ENCODE data around the gene MEI1.
A peak's percentile ranks its signal among the peaks of the same experiment; 100 is the strongest.
"Not testable (repeated sequence)": the region's sequence is repeated elsewhere in the genome, so short reads cannot be mapped to it uniquely, and the experiment has no call there.

MEI1 gene

DNA sequence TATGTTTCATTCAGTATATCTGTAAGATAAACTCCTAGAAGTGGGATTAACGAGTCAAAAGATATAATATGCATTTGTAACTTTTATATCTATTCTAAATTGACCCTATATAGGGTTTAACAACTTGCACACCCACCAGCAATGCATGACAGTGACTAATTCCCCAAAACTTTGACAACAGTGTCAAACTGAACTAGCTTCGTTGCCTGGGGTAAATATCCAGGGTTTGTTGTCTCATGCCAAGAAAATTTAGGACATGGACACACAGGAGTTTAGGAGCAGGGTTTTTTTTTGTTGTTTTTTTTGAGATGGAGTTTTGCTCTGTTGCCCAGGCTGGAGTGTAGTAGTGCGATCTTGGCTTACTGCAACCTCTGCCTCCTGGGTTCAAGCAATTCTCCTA is 15.7 kb upstream of the MEI1 start:
- DNase-seq = no peak

DNA sequence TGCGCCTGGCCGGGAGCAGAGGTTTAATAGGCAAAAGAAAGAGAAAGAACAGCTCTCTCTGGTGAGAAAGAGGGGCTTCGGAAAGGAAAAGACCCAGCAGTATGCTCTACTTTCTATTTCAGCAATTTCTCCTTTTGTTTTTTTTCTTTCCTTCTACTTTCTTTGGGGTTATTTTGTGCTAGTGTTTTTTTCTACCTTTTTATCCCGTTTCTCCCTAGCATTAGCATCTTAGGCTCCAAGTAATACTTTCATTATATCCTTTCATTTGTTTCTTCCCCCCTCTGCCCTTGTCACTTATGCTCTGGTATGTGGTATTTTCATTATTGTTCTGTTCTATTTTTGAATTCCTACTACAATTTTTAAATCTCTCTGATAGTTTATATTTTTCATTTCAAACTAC is 15.1 kb upstream of the MEI1 start:
- DNase-seq = no peak

DNA sequence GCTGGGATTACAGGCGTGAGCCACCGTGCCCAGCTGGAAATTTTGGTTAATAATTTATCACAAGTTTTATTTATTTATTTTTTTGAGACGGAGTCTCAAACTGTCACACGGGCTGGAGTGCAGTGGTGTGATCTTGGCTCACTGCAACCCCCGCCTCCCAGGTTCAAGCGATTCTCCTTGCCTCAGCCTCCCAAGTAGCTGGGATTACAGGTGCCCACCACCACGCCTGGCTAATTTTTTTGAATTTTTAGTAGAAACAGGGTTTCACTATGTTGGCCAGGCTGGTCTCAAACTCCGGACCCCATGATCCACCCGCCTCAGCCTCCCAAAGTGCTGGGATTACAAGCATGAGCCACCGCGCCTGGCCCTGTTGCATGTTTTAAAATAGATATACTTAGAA is 12.4 kb upstream of the MEI1 start:
- DNase-seq = not testable (repeated sequence)

GRCh38 chr22:41687901-41688364 is 11.4 kb upstream of the MEI1 start:
- DNase-seq = peak; percentile 25

DNA sequence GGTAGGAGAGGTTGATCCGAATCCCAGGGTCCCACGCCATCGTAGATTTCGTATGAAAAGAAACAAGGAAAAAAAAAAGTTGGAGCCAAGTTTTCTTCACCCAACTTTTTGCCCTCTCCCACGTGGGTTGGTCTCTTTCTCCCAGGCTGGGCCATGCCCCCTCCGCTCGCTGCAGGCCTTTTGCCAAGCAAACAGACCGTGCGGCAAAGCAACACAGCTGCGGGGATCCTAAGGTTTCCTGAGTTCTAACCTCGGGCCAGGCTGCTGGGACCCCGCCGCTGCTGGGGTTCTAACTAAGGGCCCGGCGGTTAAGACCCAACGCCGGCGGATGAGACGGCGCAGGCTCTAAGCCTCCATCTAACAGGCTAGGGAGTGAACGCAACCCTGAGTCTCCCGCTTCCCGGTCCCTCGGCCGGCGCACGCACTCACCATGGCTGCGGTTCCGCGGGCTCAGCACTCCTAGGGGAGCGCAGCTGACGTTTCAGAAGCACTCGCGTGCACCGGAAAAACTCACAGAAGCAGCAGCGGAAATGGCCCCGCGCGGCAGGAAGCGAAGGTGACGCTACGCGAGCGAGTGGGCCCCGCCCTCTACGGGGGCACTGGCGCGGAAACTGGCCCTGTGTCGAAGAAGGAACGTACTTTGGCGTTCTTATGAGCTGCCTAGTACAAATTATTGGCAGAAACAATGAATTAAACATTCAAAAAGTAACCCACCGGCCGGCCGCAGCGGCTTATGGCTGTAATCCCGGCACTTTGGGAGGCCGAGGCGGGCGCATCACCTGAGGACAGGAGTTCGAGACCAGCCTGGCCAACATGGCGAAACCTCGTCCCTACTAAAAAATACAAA is 10.7 kb upstream of the MEI1 start, which contains the start of gene SNU13:
Gene SNU13, minus strand, starts transcription at position 503 of the 847 bp plus-strand sequence. Its CDS starts 71 bp downstream, at position 432.
- peak; percentile 94 for DNase-seq

- no peak for DNase-seq
These were observed 8.8 kb upstream of the MEI1 start for GRCh38 chr22:41690476-41690875.

DNA sequence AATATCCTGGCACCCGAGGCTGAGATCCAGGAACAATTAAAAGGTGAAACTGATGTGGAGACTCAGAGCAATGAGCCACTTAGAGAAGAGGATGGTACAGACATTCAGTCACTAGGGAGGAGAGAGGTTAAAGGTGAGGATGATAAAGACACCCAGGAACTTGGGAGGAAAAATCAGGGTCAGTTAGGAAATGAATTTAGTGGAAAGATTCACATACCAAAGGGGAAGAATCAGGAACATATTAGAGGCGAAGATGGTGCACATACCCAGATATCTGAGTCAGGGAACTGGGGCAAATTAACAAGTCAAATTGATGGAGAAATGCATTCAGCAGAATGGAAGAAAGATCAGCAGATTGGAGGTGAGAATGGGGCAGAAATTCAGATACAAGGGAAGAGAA is 4.1 kb upstream of the MEI1 start:
- DNase-seq = no peak

DNA sequence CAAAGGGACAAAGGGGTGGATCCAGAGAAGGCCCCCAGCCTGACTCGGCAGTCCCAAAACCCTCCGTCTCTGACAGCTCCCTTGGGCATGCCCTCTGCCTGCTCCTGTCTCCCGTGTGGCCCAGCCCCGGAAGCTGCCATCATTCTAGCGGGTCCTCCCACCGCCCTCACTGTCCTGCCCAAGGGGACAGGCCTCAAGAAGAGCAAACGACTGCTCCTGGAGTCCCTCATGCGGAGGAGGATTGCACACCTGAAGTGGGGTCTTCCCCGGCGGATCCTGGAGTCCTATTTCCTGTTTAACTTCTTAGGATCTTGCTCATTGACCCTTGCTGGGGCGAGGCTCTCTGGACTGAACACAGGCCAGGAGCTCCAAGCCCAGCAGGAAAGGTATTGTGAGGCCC is 2.6 kb upstream of the MEI1 start:
- no peak for DNase-seq

DNA sequence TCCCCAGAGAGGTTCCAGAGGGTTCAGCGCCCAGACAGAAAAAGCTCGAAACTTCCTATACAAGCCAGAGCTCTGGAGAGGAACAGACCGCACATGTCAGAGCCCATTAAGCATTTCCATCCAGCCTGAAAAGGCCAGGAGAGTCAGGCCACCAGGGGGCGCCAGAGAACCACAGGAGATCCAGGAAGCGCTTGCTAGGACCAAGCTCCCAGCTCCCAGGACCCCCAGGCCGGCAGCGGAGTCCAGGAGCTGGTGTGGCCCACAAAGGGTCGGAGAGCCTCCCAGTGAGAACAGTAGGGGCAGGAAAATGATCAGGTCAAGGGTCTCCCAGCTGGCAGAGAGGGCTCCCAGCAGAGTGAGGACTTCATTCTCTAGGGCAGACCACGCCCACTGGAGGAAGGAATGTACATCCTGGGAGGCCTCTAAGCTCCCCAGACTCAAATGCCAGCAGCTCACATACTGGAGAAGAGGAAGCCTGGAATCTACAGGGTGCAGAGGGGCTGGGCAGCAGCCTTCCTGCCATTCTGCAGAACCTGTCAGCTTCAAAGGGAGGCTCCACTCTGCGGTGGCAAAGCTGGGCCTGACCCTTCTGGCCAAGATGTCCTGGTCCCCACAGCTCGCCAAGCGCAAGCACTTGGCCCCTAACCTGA is 2.1 kb upstream of the MEI1 start:
- DNase-seq = peak; percentile 92

DNA sequence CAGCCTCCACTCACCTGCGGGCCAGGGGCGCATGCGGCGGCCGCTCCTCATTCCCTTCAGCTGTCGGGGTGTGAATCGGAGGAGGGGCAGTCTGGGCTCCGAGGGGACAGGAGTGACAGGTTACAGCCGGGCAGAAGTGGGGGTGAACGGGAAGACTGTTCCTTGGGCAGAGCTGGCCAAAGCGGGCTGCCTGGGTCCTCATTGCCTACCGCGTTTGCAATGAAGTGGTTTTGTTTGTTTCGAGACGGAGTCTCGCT is 733 bp downstream of the MEI1 start:
- no peak for DNase-seq

DNA sequence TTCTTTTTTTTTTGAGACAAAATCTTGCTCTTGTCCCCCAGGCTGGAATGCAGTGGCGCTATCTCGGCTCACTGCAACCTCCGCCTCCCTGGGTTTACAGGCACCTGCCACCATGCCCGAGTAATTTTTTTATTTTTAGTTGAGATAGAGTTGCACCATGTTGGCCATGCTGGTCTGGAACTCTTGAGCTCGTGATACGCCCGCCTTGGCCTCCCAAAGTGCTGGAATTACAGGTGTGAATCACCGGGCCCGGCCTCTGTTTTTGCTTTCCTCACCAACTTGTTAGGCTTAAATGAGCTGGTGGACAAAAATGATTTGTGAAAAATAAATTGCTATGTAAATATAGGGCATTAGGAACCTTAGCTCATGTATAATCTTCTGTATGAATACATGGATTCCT is 3.5 kb downstream of the MEI1 start:
- no peak for DNase-seq

- DNase-seq = no peak
These were observed 10.0 kb downstream of the MEI1 start for GRCh38 chr22:41709341-41709740.

GRCh38 chr22:41713004-41713403 is 13.7 kb downstream of the MEI1 start:
- no peak for DNase-seq

DNA sequence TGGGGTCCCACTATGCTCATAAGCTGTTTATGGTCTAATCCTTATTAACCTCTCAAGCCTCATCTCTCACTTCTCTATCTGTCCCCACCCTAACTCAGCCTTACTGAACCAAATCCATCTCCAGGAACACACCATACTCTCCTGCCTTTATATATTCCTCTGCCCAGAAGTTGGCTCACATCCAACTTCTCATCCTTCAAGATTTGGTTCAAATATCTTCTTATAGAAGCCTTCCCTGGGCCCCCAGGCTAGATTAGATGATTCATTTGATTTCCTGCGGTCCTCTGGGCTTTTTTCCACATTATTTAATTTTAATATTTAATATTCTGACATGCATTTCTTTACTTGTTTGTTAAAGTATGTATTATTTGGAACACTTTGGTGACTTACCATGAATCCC is 23.2 kb downstream of the MEI1 start:
- no peak for DNase-seq

DNA sequence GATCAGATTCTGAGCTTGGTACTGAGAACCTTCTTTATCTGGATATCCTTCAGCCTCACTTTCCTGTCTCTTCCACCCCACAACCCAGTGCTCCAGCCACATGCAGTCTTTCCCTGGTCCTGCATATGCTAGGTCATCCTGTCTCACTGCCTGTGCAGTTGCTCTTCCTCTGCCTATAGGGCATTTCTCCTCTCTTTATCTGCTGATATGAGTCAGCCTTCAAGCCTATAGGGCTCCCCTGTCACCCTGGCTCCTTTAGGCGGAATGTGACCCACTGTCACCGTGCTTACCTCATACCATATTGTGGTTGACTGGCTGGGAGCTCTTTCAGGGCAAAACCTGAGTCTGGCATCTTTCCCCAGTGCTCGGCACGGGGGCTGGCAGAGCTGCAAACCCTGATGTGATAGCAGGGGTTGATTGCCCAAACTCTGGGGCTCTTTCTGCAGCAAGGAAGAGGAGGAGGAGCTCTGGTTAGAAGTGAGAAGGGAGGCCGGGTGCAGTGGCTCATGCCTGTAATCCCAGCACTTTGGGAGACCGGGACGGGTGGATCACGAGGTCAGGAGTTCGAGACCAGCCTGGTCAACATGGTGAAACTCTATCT is 26.3 kb downstream of the MEI1 start:
- no peak for DNase-seq

DNA sequence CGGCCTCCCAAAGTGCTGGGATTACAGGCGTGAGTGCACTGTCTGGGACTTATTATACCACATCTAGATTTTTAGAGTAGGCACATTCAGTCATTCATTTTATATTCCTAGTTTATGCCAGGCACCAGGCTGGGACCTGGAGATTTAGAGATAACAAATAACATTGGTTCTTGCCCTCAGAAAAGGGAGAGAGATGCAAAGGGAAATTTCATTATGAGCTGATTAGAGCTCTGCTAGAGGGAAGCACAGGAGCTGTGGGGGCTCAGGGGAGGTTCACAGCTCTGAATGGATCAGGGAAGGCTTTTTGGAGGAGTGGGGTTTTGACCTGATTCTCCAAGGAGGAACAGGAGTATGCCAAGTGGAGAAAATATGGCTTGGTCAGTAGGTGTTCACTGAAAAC is 32.3 kb downstream of the MEI1 start:
- no peak for DNase-seq

GRCh38 chr22:41732096-41732772 is 32.9 kb downstream of the MEI1 start:
- DNase-seq = no peak

DNA sequence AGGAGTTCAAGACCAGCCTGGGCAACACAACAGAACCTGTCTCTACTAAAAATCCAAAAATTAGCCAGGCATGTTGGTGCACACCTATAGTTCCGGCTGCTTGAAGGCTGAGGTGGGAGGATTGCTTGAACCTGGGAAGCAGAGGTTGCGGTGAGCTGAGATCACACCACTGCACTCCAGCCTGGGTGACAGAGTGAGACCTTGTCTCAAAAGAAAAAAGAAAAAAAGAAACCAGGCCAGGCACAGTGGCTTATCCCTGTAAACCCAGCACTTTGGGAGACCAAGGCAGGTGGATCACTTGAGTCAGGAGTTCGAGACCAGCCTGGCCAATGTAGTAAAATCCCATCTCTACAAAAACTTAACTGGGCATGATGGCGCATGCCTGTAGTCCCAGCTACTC is 33.9 kb downstream of the MEI1 start:
- DNase-seq = not testable (repeated sequence)

DNA sequence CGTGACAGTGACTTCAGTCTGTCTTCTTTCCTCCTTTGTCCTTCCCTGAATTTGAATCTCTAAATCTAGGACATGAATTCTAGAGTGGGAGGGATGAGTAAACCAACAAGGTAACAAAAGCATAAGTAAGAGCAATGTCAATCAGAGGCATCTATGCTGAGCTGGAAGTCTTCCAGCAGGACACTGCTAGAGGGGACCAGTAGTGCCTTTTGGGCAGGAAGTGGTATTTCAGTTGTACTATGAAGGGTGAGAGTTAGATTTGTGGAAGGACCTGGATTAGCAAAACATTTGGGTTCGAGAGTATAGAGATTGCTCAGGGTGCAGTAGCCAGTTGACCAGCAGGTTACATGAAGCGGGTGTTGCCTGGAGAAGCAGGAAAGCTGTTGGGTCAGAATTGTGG is 40.3 kb downstream of the MEI1 start:
- DNase-seq = no peak

DNA sequence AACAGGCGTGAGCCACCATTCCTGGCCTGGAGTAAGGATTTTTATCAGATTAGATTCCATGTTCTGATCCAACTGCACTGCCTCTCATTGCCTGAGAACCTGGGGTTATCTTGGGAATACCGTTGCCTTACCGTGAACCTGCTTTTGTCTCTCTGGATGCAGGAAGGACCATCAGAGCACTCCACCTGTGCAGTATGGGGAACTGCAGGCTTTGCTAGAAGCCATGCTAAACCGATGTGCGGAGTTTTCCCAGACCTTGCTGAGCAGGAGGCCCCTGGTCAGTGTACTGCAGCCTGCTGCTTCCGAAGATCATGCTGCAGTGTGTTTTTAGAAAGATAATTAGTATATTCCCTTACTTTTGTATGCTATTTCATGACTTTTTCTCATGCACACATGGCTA is 43.6 kb downstream of the MEI1 start:
- DNase-seq = no peak

- DNase-seq = no peak
These were observed 46.7 kb downstream of the MEI1 start for GRCh38 chr22:41745968-41746367.

DNA sequence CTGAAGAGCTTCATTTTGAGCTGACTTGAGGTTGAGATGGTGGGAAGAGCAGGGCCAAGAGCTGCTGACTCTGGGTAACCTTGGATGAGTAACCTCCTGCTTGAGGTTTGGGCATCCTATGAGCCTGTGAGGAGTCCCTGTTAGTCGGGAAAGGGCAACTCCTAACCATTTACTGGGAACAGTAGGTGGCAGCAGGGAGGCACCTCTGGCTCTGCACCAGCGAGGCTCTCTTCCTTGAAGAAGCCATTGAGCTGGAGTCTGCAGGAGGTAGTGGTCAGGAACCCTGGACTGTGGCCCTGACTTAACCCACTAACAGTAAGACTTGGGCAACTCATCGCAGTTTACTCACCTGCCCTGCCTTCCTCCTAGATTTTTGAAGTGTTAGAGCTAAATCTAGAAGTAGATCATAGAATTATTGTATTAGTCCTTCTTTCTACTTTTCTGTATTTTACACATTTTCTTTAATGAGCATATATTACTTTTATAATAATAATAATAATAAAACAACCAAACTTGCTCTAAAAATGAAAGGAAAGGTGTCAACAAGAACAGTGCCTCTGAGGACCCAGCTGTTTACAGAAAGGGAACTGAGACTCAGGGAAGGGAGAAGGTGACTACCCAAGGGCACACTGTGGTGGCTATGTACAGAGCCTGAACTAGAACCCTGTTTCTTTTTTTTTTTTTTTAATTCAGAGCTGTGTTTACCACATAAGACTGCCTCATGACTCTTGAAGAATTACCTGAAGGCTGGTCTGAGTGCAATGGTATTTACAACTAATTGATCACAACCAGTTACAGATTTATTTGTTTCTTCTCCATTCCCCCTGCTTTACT is 47.5 kb downstream of the MEI1 start:
- peak; percentile 50 for DNase-seq
